Natural killer cell treated with Interleukin-12 subunit alpha and Interleukin-12 subunit beta and Interleukin-15 and Interleukin-18, amount 100 ng/mL, for 72 hours (primary cell): ENCODE results near the gene TSC1. TPM values are rescaled to one million over a fixed set of nuclear protein-coding genes. Genes with fewer than 3 reads are reported as not detected.

Experiments
- ATAC-seq, 2 donors: fragments of 150-1000 bp; cut with Tn5 transposase in 1 of 2; sonication (Bioruptor Pico), chemical (Tn5 transposase) in 1 of 2; 2 replicates each; pipeline ENCODE4 v1.10.0; 2021
- DNase-seq: peaks from one replicate; pipeline ENCODE4 v3.0.0; 2022; ENCODE audit warnings: low spot score
- H3K27ac Mint-ChIP-seq, 2 donors: 1 replicate in 1 of 2; 2 replicates in 1 of 2; pipeline ENCODE4 v1.8.0; 2022; ENCODE audit warnings: mixed read lengths in 2 of 2, mild to moderate bottlenecking in 1 of 2, moderate library complexity in 1 of 2
- H3K27me3 Mint-ChIP-seq, 2 donors: 1 replicate in 1 of 2; 2 replicates in 1 of 2; pipeline ENCODE4 v1.8.0; 2022; ENCODE audit warnings: mixed read lengths in 2 of 2
- H3K36me3 Mint-ChIP-seq: one replicate; pipeline ENCODE4 v1.8.0; 2022; ENCODE audit warnings: mixed read lengths
- H3K4me1 Mint-ChIP-seq, 2 donors: 1 replicate in 1 of 2; 2 replicates in 1 of 2; pipeline ENCODE4 v1.8.0; 2022; ENCODE audit warnings: low read depth in 2 of 2, mixed read lengths in 2 of 2, mild to moderate bottlenecking in 1 of 2
- H3K4me3 Mint-ChIP-seq: one replicate; pipeline ENCODE4 v1.8.0; 2022; ENCODE audit warnings: mixed read lengths
- H3K9me3 Mint-ChIP-seq: 2 replicates; pipeline ENCODE4 v1.8.0; 2022; ENCODE audit warnings: mixed read lengths
- total RNA-seq, 2 donors: library from RNA; stranded (reverse); gene quantifications; one replicate each; pipeline ENCODE4 v1.2.3, GENCODE V29; 2022

TSC1 gene
- total RNA-seq, 2 donors from 2014 or later: 37.8 to 45.7 TPM

DNA sequence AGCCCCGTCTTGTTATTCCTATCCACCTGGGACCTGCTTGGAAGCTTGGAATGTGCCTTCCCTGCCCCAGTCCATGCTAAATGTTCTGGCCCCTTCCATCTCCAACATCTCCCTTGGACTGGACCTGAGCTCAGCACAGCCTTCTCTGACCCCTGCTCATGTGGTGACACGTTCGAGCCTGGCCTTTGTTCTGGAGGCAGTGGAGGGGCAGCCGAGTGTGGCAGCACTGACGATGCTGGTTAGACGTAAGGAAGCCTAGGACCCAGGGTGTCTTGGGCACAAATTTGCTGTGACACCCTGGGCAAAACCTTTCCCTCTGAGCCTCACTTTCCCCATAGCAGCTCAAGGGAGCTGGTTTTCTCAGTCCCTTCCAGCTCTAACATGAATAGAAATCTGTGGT, 61.8 kb downstream of the TSC1 start:
- H3K9me3 Mint-ChIP-seq: no peaks in the 10 kb centered on the region
- no peak overlapping the region for H3K4me3 Mint-ChIP-seq
- no peak overlapping the region for H3K27ac Mint-ChIP-seq
- DNase-seq: no peak
- H3K27me3 Mint-ChIP-seq: no peaks in the 10 kb centered on the region
- ATAC-seq: no peak
- H3K4me1 Mint-ChIP-seq: peaks cover 11 to 14% of the 10 kb centered on the region in 2 donors
- H3K36me3 Mint-ChIP-seq: no peaks in the 10 kb centered on the region

DNA sequence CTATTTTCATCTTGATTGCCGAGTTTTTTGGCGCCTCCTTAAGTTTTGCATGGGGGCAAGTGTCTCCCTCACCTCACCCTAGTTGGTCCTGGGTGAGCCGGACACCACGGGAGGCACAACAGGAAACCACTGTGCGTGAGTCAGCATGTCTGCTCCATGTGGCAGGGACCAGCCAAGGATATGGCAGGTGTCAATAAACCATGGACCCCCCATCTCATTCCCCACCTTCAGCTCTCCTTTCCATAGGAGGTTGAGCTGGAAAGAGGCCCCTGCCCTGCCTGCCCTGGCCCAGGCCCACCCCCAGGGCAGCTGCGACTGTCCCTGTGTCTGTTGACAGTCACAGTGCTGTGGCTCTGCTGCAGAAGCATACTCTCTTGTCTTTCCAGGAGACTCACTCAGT, 62.6 kb downstream of the TSC1 start:
- no peak overlapping the region for H3K4me3 Mint-ChIP-seq
- H3K4me1 Mint-ChIP-seq: peaks cover 11 to 14% of the 10 kb centered on the region in 2 donors
- ATAC-seq (no peak), DNase-seq (no peak)
- H3K27ac Mint-ChIP-seq: no peak overlapping the region
- no peaks in the 10 kb centered on the region for H3K36me3 Mint-ChIP-seq
- no peaks in the 10 kb centered on the region for H3K9me3 Mint-ChIP-seq
- H3K27me3 Mint-ChIP-seq: no peaks in the 10 kb centered on the region

DNA sequence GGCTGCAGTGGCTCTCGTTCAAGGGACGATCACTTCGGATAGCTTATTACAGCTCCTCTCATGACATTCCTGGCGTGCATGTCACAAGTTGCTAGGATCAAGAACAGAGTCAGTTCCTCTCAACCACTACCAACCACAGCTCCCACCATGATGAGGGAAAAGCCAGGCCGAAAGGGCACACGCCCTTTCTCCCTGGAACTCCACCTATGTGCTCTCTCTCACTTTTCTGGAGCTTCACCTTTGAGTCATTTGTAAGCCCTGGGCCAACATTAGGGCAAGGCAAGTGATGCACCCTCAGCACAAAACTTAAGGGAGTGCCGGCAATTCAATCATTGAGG, 64.1 kb downstream of the TSC1 start:
- no peak for ATAC-seq
- H3K36me3 Mint-ChIP-seq: no peaks in the 10 kb centered on the region
- H3K4me1 Mint-ChIP-seq: peaks cover 11 to 14% of the 10 kb centered on the region in 2 donors
- no peak for DNase-seq
- peak overlapping the region in 1 of 2 donors; percentile 50 for H3K27ac Mint-ChIP-seq
- H3K27me3 Mint-ChIP-seq: no peaks in the 10 kb centered on the region
- H3K4me3 Mint-ChIP-seq: peak overlapping the region; percentile 87
- H3K9me3 Mint-ChIP-seq: no peaks in the 10 kb centered on the region

DNA sequence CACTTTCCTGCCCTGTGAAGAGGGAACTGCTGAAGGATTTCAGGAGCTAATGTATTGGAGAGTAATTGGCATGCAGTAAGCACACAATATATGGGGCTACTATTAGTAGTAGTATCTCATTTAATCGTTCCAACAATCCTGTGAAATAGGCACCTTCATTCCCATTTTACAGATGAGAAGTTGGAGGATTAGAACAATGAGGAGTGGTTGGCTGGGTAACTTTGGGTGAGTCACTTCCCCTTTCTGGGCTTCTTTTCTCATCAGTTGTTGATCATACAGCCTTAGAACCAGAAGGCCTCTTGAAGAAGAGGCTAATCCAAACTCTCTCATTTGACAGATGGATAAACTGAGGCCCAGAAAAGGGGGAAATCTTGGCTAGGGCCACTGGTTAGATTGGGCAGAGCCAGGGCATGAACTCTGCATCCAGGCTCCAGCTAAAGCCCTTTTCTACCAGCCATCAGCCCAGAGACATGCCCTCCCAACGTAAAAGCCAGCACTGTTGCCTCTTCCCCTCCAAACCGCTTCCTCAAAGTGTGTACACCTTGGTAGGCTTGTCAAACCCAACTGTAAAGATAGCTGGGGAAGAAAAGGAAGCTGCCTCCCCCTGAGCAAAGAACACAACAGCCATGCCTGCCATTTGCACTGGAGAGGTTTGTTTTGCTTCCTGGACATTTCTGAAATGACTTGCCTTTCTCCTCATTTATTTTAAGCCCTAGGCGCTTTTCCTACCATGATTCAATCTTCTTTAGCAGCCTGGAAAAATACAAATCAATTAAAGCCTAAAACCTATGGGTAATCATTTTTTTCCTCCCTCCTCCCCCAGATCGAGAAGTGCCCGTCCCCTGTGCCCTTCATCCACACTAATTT, 64.7 kb downstream of the TSC1 start:
- ATAC-seq: no peak

DNA sequence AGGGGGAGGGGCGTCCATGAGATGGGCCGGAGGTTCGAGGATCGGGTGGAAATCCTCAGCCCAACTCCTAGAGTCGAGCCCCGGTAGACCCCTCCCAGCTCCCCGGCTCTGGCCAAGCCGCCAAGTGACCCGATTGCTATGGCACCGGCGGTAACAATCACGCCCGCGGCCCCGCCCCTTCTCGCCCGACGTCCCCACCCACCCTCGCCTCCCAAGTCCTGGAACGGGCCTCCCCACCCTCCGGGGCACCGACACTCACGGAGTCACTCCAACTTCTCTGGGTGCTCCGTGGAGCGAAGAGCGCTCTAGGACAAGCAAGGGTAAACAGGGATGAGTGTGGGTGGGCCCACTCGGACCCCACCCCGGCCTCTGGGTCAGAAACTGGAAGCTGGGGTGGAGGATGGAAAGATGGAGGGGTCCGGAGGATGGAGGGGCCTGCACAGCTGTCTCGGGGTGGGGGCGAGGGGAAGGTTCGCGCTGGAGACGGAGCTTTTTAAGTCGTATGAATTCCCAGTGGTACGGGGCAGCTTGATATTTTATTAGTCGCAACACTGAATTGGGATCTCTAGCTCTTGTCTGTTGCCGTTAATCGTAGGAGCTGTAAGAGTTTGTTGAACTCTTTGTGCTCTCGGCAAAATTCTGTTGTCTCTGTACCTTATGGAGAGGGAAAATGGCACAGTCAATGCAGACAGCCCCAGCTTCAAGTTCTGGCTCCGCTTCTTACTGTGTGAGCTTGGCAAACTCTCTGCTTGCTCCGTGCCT, 65.5 kb downstream of the TSC1 start, which contains the start of gene SPACA9:
Gene SPACA9, plus strand, starts transcription at position 204 of the 762 bp plus-strand sequence. CDS start 5,050 bp downstream, outside the sequence.
- H3K27ac Mint-ChIP-seq: peak within 1 kb of the TSS; percentile 45 to 84
- no peaks in the 10 kb centered on the region for H3K27me3 Mint-ChIP-seq
- no peaks in the 10 kb centered on the region for H3K36me3 Mint-ChIP-seq
- H3K9me3 Mint-ChIP-seq: no peaks in the 10 kb centered on the region
- H3K4me3 Mint-ChIP-seq: peak within 1 kb of the TSS; percentile 87
- ATAC-seq (peak in 1 of 2 donors; percentile 29), DNase-seq (no peak)
- peaks cover 11 to 14% of the 10 kb centered on the region in 2 donors for H3K4me1 Mint-ChIP-seq

More for the DNA sequence above, 64.7 kb downstream of the TSC1 start:
- H3K4me3 Mint-ChIP-seq: peak overlapping the region; percentile 87
- H3K36me3 Mint-ChIP-seq: no peaks in the 10 kb centered on the region
- H3K4me1 Mint-ChIP-seq: peaks cover 11 to 14% of the 10 kb centered on the region in 2 donors
- H3K27me3 Mint-ChIP-seq: no peaks in the 10 kb centered on the region
- DNase-seq: no peak
- peak overlapping the region; percentile 50 to 84 for H3K27ac Mint-ChIP-seq
- H3K9me3 Mint-ChIP-seq: no peaks in the 10 kb centered on the region

DNA sequence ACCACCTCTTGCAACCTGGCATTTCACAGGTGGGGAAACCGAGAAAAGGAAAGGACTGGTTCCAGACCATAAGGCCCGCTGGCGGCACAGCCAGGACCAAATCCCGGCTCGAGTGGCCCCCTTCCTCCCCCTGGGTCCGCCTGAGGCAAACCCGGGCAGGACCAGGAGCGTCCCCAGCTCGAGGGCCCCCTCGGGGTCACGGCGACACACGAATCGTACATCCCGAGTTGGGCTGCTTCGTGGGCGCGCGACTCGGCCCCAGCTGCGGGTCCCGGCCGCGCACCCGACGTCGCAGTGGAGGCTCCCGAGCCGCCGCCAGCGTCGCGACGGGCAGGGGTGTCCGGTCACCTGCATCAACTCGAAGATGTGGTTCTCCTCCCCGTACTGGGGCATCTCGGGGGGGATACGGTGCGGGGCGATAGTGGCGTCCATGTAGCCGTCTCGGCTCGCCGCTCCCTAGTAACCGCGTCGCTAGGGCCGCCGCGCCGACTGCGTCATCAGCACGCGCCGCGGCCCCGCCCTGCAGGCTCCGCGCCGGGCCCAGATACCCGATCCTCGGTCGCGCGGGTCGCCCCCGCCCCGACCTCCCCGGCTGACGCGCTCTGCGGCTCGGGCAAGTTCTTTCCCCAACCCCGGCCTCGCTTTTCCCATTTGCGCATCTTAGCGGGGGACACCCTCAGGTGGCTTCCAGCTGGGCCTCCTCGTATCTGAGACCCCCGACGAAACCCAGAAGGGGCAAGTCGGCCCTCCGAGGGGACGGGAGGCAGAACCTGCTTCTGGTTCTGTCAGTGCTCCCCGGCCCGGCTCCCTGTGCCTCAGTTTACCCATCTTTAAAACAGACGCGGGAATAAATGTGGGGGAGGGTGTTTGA, 66.4 kb downstream of the TSC1 start, which contains the start of gene AK8:
Gene AK8, minus strand, starts transcription at position 461 of the 871 bp plus-strand sequence. Its CDS starts 29 bp downstream, at position 432.
- no peaks in the 10 kb centered on the region for H3K36me3 Mint-ChIP-seq
- ATAC-seq: peak; percentile 87 to 89
- H3K27me3 Mint-ChIP-seq: no peaks in the 10 kb centered on the region
- H3K9me3 Mint-ChIP-seq: no peaks in the 10 kb centered on the region
- H3K27ac Mint-ChIP-seq: peak within 1 kb of the TSS; percentile 45 to 84
- peaks cover 18 to 20% of the 10 kb centered on the region in 2 donors for H3K4me1 Mint-ChIP-seq
- DNase-seq: peak; percentile 85
- peak within 1 kb of the TSS; percentile 87 for H3K4me3 Mint-ChIP-seq

DNA sequence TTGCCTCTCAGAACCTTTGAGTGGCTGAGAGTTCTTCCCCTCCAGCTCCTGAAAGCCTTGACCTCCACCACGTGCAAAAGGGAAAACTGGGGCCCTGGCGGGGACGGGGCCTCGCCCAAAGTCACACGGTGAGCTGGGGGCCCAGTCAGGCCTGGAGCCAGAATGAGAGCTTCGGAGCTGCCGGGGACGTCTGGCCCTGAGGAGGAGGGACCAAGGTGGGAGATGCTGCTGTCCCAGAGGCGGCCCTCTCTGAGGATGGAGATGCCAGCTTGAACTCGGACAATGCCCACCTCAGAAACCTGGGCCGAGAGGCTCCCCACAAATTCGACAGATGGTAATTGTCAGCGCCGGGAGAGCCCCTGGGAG, 67.0 kb downstream of the TSC1 start:
- Mint-ChIP-seq H3K27ac (no peak overlapping the region), H3K27me3 (no peaks in the 10 kb centered on the region), H3K4me1 (peaks cover 18 to 20% of the 10 kb centered on the region in 2 donors), H3K36me3 (no peaks in the 10 kb centered on the region), H3K4me3 (peak overlapping the region; percentile 66), H3K9me3 (no peaks in the 10 kb centered on the region)
- no peak for DNase-seq
- ATAC-seq: no peak

DNA sequence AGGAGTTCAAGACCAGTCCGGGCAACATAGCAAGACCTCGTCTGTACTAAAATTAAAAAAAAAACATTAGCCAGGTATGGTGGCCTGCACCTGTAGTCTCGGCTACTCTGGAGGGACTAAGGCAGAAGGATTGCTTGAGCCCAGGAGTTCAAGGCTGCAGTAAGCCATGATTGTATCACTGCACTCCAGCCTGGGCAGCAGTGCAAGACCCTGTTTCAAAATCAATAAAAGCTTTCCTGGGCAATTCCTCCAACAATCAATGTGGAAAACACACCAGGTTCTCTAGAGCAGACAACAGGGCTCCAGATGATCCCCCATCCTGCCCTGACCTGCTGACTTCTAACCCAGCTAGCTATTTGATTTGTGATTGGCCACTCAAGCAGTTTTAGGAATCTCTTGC, 67.6 kb downstream of the TSC1 start:
- Mint-ChIP-seq H3K36me3 (no peaks in the 10 kb centered on the region), H3K4me1 (peaks cover 18 to 20% of the 10 kb centered on the region in 2 donors), H3K27me3 (no peaks in the 10 kb centered on the region), H3K4me3 (peak overlapping the region; percentile 66), H3K9me3 (no peaks in the 10 kb centered on the region), H3K27ac (no peak overlapping the region)
- DNase-seq (no peak), ATAC-seq (no peak)

DNA sequence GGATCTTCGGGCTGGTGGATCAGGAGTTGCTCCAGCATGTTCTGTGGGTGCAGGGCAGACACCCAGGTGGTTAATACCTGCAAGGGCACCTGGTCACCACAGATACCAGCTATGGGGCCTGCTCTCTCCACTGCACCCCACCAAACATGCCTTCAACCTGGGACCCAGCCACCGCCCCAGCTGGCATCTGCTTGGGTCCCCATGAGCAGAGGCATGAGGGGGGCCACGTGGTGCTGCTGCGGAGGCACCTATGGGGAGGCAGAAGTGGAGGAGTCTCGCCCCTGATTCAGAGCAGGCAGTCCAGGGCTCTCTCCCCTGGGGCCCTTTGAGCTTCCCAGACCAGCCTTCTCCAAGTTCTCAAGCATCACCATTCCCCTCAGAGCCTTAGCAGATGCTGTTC, 69.3 kb downstream of the TSC1 start:
- no peak for DNase-seq
- Mint-ChIP-seq H3K4me3 (no peak overlapping the region), H3K36me3 (no peaks in the 10 kb centered on the region), H3K27ac (no peak overlapping the region), H3K9me3 (no peaks in the 10 kb centered on the region), H3K27me3 (peaks cover 0 to 3% of the 10 kb centered on the region in 2 donors), H3K4me1 (peaks cover 16 to 18% of the 10 kb centered on the region in 2 donors)
- no peak for ATAC-seq

DNA sequence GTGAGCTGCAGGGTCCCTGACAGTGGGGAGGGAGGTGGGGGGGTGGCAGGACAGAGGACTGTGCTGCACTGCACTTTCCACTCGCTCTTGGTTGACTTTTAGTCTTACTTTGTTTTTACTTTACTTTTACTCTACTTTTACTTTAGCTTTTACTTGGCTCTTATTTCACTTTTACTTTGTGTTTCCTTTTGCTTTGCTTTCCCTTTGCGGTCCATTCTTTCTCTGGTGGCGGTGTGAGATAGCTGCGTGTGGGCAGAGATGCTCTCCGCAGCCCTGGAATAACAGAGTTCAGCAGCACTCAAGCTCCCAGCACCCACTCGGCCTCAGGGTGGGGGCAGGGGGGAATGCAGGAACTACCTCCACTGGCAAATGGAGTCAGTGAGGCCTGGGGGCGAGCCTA, 71.0 kb downstream of the TSC1 start:
- Mint-ChIP-seq H3K36me3 (no peaks in the 10 kb centered on the region), H3K27me3 (peaks cover 0 to 3% of the 10 kb centered on the region in 2 donors), H3K27ac (peak overlapping the region; percentile 8 to 54), H3K9me3 (no peaks in the 10 kb centered on the region), H3K4me3 (peak overlapping the region; percentile 80), H3K4me1 (peaks cover 5 to 7% of the 10 kb centered on the region in 2 donors)
- ATAC-seq: peak; percentile 51 to 63
- DNase-seq: no peak

DNA sequence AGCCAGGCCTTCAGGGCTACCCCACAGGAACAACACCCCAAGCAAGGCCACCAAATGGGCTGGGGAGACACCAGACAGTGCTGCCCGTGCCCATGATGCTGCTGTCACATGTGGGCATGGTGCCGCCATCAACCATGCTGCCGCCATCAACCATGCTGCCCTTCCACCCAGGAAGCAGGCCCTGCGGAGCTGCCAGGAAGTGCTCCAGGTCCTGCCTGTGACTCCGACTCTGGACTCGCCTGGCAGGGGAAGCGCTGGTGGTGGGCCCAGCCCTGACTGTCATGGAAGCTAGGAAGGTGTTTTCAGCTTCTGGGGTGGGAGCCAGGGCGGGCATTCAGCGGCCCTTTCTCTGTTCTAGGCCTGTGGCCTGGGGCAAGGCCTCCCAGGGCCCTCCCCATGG, 75.2 kb downstream of the TSC1 start:
- peaks cover 0 to 3% of the 10 kb centered on the region in 2 donors for H3K27me3 Mint-ChIP-seq
- no peak for ATAC-seq
- peaks cover 5 to 7% of the 10 kb centered on the region in 2 donors for H3K4me1 Mint-ChIP-seq
- no peak overlapping the region for H3K4me3 Mint-ChIP-seq
- no peak for DNase-seq
- H3K36me3 Mint-ChIP-seq: no peaks in the 10 kb centered on the region
- no peaks in the 10 kb centered on the region for H3K9me3 Mint-ChIP-seq
- H3K27ac Mint-ChIP-seq: no peak overlapping the region

DNA sequence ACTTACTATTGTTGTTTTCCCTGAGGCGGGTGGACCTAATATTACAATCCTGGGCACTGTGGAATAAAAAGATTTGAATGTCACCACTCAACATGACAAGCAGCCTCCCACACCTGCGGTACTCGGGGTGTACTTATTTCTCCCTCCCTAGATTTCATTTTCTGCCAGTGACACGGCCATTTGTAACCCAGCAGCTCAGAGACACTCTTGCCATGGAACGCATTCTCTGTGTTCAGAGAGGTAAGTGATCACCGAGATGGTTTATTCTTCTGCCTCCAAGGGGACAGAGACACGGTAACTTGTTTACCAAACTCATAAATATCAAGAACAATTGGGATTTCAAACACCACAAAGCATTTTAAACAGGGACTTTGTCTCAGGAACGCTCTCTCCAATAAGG, 77.5 kb downstream of the TSC1 start:
- ATAC-seq (no peak), DNase-seq (no peak)
- no peak overlapping the region for H3K27ac Mint-ChIP-seq
- H3K9me3 Mint-ChIP-seq: no peaks in the 10 kb centered on the region
- H3K36me3 Mint-ChIP-seq: no peaks in the 10 kb centered on the region
- no peaks in the 10 kb centered on the region for H3K4me1 Mint-ChIP-seq
- H3K4me3 Mint-ChIP-seq: no peak overlapping the region
- H3K27me3 Mint-ChIP-seq: peaks cover 0 to 3% of the 10 kb centered on the region in 2 donors

DNA sequence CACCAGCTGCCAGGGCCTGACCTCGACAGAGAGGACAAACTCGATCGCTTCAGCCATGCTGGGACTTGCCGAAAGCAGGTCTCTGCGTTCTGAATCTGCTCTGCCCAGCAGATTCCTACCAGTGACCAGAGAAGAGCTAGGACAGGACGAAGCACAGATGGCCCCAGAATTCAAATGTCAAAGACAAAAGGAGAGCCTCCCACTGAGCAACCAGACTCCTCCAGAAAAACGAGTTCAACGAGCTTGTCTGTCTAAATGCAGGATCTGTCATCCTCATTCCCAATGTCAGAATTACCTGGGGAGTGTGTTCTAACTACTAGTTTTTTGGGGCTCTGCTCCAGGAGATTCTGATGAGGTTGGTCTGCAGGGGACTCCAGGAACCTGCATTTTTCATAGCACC, 79.7 kb downstream of the TSC1 start:
- no peak for ATAC-seq
- DNase-seq: no peak
- H3K27me3 Mint-ChIP-seq: no peaks in the 10 kb centered on the region
- no peaks in the 10 kb centered on the region for H3K4me1 Mint-ChIP-seq
- no peak overlapping the region for H3K4me3 Mint-ChIP-seq
- H3K36me3 Mint-ChIP-seq: no peaks in the 10 kb centered on the region
- H3K27ac Mint-ChIP-seq: no peak overlapping the region
- H3K9me3 Mint-ChIP-seq: no peaks in the 10 kb centered on the region
